ENCODE data around the gene ISCU.

DNA sequence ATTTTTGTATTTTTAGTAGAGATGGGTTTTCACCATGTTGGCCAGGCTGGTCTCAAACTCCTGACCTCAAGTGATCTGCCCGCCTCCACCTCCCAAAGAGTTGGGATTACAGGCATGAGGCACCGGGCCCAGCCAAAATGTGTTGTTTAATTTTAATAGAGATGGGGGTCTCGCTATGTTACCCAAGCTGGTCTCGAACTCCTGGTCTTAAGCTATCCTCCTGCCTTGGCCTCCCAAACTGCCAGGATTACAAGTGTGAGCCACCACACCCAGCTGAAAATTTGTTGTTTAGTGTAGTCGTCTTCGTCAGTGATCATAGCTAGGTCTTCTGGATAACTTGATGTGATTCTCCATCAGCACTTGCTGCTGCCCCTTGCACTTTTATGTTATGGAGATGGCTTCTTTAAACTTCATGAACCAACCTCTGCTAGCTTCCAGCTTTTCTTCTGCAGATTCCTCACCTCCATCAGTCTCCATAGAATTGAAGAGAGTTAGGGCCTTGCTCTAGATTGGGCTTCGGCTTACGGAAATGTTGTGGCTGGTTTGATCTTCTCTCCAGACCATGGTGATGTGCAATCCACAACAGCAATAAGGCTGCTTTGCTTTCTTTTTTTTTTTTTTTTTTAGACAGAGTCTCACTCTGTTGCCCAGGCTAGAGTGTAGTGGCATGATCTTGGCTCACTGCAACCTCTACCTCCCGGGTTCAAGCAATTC is 13.0 kb downstream of the ISCU start:
- TF ChIP-seq, protein P1, sequence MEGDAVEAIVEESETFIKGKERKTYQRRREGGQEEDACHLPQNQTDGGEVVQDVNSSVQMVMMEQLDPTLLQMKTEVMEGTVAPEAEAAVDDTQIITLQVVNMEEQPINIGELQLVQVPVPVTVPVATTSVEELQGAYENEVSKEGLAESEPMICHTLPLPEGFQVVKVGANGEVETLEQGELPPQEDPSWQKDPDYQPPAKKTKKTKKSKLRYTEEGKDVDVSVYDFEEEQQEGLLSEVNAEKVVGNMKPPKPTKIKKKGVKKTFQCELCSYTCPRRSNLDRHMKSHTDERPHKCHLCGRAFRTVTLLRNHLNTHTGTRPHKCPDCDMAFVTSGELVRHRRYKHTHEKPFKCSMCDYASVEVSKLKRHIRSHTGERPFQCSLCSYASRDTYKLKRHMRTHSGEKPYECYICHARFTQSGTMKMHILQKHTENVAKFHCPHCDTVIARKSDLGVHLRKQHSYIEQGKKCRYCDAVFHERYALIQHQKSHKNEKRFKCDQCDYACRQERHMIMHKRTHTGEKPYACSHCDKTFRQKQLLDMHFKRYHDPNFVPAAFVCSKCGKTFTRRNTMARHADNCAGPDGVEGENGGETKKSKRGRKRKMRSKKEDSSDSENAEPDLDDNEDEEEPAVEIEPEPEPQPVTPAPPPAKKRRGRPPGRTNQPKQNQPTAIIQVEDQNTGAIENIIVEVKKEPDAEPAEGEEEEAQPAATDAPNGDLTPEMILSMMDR (IDR thresholded peaks at IDR 0.05): no peak
- TF ChIP-seq EP300 (IDR thresholded peaks at IDR 0.05): no peak
